ENCODE results near the gene TAF1C.

GRCh38 chr16:84137287-84137686 is 49.6 kb downstream of the TAF1C start:
- TF ChIP-seq CTCF (conservative IDR thresholded peaks at IDR 0.05) (no peak), EZH2 (IDR thresholded peaks at IDR 0.05; ENCODE audit: low read depth) (no peak)
